ENCODE measurements around the gene CD209. TPM values are rescaled to one million over a fixed set of nuclear protein-coding genes. Genes with fewer than 3 reads are reported as not detected.
"Not testable (repeated sequence)": the region's sequence is repeated elsewhere in the genome, so short reads cannot be mapped to it uniquely, and the experiment has no call there.

Gene CD209
- polyA plus RNA-seq (2011; rRNA removed) = not detected in 2 replicates
- not detected in 2 replicates for polyA minus RNA-seq (2011; rRNA and poly(A)+ RNA removed)

DNA sequence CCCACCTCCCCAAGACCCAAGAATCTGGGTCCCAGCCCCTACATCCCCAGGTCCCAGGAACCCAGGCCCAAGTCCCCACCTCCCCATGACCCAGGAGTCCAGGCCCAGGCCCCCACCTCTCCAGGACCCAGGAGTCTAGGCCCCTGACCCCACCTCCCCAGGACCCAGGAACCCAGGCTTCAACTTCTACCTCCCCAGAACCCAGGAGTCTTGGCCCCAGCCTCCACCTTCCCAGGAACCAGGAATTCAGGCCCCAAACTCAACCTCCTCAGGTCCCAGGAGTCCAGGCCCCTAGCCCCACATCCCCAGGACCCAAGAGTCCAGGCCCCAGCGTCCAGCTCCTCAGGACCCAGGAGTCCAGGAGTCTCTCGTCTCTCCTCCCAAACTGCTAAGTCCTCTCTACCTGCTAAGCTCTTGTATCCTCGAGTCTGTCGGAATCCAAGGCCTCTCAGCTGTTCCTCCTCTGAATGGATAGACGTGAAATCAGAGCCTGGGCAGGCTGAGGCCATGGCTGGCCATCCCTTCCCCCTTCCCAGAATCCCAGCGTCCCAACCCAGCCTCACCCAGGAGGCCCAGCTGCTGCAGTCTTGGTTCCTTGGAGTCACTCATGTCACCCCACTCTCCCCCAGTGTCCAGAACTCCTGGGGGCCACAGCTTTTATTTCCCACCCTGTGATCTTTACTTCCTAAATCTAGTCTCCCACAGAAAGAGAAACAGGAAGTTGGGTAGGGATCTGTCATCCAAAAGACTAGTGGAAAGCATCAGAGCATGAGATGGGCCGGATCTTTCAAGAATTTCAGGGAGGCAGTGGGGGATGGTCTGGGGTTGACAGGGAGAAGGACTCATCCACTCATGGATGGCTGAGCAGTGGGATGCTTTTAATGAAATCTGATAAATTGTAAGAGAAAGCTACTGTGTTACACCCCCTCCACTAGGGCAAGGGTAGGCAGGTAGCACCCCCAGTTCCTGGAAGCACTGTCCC lies at the start of gene CD209:
Gene CD209, minus strand, starts transcription at position 632 of the 982 bp plus-strand sequence. Its CDS starts 23 bp downstream, at position 609.
- CTCF ChIA-PET = interaction anchor here (0.6 to 0.9 kb wide), 2 partner anchors 95 to 1566 kb away, joined by 3 read pairs; no protein-coding TSS in a partner anchor
- POLR2A ChIA-PET = no interaction called here
- H3K27me3 ChIP-seq (ENCODE audit: control insufficient read depth, insufficient read depth, low read length) = peaks cover 3% of the 10 kb centered on the region
- DNase-seq (ENCODE audit: low read depth, low spot score) = no peak
- no peak within 1 kb of the TSS for H3K27ac ChIP-seq (ENCODE audit: low read depth, low read length)
- no peaks in the 10 kb centered on the region for H3K9me3 ChIP-seq (ENCODE audit: control insufficient read depth, insufficient read depth, low read length)
- TF ChIP-seq, protein P1, sequence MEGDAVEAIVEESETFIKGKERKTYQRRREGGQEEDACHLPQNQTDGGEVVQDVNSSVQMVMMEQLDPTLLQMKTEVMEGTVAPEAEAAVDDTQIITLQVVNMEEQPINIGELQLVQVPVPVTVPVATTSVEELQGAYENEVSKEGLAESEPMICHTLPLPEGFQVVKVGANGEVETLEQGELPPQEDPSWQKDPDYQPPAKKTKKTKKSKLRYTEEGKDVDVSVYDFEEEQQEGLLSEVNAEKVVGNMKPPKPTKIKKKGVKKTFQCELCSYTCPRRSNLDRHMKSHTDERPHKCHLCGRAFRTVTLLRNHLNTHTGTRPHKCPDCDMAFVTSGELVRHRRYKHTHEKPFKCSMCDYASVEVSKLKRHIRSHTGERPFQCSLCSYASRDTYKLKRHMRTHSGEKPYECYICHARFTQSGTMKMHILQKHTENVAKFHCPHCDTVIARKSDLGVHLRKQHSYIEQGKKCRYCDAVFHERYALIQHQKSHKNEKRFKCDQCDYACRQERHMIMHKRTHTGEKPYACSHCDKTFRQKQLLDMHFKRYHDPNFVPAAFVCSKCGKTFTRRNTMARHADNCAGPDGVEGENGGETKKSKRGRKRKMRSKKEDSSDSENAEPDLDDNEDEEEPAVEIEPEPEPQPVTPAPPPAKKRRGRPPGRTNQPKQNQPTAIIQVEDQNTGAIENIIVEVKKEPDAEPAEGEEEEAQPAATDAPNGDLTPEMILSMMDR (IDR thresholded peaks at IDR 0.05; ENCODE audit: low read depth, low read length) = no peak
- H3K4me3 ChIP-seq (ENCODE audit: low read depth, low read length) = no peak within 1 kb of the TSS

- DNase-seq (ENCODE audit: low read depth, low spot score) = peak; percentile 2
- ChIA-PET CTCF (interaction anchor here (2.1 to 2.2 kb wide), 2 partner anchors 227 to 441 kb away, joined by 9 to 18 read pairs; no protein-coding TSS in a partner anchor), POLR2A (no interaction called here)
- H3K9me3 ChIP-seq (ENCODE audit: control insufficient read depth, insufficient read depth, low read length) = peaks cover 3% of the 10 kb centered on the region
- no peaks in the 10 kb centered on the region for H3K27me3 ChIP-seq (ENCODE audit: control insufficient read depth, insufficient read depth, low read length)
- H3K4me3 ChIP-seq (ENCODE audit: low read depth, low read length) = no peak overlapping the region
- H3K27ac ChIP-seq (ENCODE audit: low read depth, low read length) = no peak overlapping the region
- TF ChIP-seq, protein P1 (IDR thresholded peaks at IDR 0.05; ENCODE audit: low read depth, low read length) = no peak
Observed at GRCh38 chr19:7795555-7796161, 48.3 kb upstream of the CD209 start.

DNA sequence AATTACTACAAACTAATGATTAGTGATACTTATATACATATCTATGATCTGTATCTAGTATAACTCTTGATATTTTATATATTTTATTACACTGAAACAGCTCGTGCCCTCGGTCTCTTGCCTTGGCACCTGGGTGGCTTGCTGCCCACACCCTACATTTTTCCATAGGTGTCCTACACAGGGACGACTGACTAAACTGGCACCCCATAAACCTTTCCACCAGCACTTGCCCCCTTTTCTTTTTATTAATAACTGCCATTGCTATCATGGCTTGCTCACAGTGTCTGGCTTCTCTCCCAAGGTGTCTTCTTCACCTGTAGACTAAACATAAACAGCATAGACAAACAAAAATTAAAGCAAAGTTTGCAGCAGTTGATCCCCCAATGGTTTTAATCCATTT lies 46.2 kb upstream of the CD209 start:
- TF ChIP-seq, protein P1 (IDR thresholded peaks at IDR 0.05; ENCODE audit: low read depth, low read length) = no peak
- DNase-seq (ENCODE audit: low read depth, low spot score) = no peak
- no peak overlapping the region for H3K4me3 ChIP-seq (ENCODE audit: low read depth, low read length)
- ChIA-PET POLR2A (no interaction called here), CTCF (no interaction called here)
- H3K9me3 ChIP-seq (ENCODE audit: control insufficient read depth, insufficient read depth, low read length) = peaks cover 2% of the 10 kb centered on the region
- peaks cover 6% of the 10 kb centered on the region for H3K27me3 ChIP-seq (ENCODE audit: control insufficient read depth, insufficient read depth, low read length)
- H3K27ac ChIP-seq (ENCODE audit: low read depth, low read length) = no peak overlapping the region

- H3K27ac ChIP-seq (ENCODE audit: low read depth, low read length); H3K4me3 ChIP-seq (ENCODE audit: low read depth, low read length); H3K9me3 ChIP-seq (ENCODE audit: control insufficient read depth, insufficient read depth, low read length); POLR2A ChIA-PET; DNase-seq (ENCODE audit: low read depth, low spot score): not testable (repeated sequence)
- peaks cover 13% of the 10 kb centered on the region for H3K27me3 ChIP-seq (ENCODE audit: control insufficient read depth, insufficient read depth, low read length)
- CTCF ChIA-PET = interaction anchor here (0.8 to 2.2 kb wide), 2 partner anchors 224 to 438 kb away, joined by 3 to 6 read pairs; no protein-coding TSS in a partner anchor
Observed at GRCh38 chr19:7792701-7793100, 45.4 kb upstream of the CD209 start.

DNA sequence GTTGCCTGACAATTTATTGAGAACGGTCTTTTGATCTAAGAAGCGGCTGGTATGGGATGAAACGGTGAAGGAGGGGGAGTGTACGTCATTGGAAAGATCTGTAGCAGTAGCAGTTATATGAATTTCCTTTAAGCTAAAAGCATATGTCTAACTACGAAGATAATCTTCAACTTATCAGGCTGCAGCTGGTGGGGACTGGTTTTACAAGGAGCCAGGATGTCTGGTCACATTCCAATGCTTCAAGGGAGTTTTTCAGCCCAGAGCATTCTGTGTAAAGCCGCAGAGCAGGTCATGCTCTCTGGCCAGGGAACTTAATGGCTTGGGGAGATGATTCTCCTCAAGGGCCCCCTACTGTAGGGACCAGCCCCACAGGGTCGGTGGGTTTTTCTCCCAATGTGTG lies 44.9 kb upstream of the CD209 start:
- ChIA-PET POLR2A (no interaction called here), CTCF (interaction anchor here (0.8 to 2.2 kb wide), 2 partner anchors 224 to 438 kb away, joined by 3 to 6 read pairs; no protein-coding TSS in a partner anchor)
- Histone ChIP-seq H3K4me3 (ENCODE audit: low read depth, low read length) (no peak overlapping the region), H3K9me3 (ENCODE audit: control insufficient read depth, insufficient read depth, low read length) (peaks cover 2% of the 10 kb centered on the region), H3K27ac (ENCODE audit: low read depth, low read length) (no peak overlapping the region), H3K27me3 (ENCODE audit: control insufficient read depth, insufficient read depth, low read length) (peaks cover 17% of the 10 kb centered on the region)
- no peak for DNase-seq (ENCODE audit: low read depth, low spot score)
- TF ChIP-seq, protein P1 (IDR thresholded peaks at IDR 0.05; ENCODE audit: low read depth, low read length) = no peak

Data from AG04450 (cell line).